Measurements from ENCODE around the gene MYO7A. TPM values are rescaled to one million over a fixed set of nuclear protein-coding genes. Genes with fewer than 3 reads are reported as not detected.

Gene MYO7A
- polyA plus RNA-seq, 4 donors, result 1.9 to 3.3 (median 2.8) TPM

- no peak for DNase-seq (ENCODE audit: low read depth in 4 of 4, low spot score in 3 of 4)
Measured at GRCh38 chr11:77110836-77111235, 17.2 kb upstream of the MYO7A start.

GRCh38 chr11:77111277-77111676, 16.8 kb upstream of the MYO7A start:
- no peak for DNase-seq (ENCODE audit: low read depth in 4 of 4, low spot score in 3 of 4)

- no peak for DNase-seq (ENCODE audit: low read depth in 4 of 4, low spot score in 3 of 4)
Measured at GRCh38 chr11:77111946-77112345, 16.1 kb upstream of the MYO7A start.

DNA sequence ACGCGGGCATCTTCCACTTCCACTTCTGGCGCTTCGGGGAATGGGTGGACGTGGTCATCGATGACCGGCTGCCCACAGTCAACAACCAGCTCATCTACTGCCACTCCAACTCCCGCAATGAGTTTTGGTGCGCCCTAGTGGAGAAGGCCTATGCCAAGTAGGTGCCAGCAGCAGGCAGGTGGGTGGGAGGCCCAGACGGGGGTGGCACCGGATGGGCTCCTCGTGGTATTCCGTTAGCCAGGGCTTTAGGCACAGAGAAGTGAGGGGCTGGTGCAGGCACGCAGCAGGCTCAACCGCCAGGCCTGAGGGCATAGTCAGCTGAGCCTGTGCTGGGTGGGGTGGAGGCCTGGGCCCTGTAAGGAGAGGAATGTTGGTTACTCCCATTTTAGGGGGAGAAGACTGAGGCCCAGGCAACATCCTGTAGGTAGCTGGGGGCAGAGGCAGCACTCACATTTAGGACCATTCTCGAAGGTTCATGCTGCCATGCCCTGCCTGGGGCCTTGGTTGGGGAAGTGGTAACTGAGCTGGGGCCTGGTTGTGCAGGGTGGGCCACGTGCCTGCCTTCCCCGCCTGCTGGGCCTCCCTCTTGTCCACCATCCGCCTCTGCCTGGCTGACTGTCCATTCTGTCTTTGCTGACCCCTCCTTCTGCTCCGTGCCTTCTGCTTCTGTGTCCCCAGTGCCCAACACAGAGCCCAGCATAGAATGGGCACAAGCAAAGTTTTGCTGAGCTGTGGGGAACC, 15.2 kb upstream of the MYO7A start:
- no peak for DNase-seq (ENCODE audit: low read depth in 4 of 4, low spot score in 3 of 4)

DNA sequence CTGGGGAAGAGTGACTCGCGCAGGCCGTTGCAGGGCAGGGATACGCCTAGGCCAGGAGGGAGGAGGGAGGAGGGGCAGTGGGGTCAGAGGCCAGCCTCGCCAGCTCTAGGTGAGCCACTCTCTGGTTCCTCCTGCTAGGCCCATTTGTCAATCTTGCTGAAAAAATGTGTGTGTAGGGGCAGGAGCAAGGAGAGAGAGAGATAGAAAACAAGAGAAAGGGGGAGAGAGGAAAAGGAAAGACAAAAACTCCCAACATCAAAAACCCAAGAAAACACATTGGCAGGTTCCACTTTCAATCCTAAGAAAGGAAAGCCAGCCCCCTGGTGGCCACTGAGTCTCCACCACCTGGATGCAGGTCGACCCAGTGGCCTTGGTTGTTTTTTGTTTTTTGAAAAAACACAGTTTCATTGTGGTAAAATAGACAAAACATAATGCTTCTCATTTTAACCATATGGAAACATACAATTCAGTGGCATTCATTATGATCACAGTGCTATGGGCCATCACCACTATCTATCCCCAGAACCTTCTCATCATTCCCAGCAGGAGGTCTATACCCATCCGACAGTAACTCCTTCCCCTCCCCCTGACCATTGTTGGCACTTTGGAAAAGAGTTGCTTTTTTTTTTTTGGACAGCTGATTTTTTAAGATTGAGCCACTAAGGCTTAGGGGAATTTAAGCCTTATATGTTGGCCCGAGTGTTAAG, 14.5 kb upstream of the MYO7A start:
- no peak for DNase-seq (ENCODE audit: low read depth in 4 of 4, low spot score in 3 of 4)

DNA sequence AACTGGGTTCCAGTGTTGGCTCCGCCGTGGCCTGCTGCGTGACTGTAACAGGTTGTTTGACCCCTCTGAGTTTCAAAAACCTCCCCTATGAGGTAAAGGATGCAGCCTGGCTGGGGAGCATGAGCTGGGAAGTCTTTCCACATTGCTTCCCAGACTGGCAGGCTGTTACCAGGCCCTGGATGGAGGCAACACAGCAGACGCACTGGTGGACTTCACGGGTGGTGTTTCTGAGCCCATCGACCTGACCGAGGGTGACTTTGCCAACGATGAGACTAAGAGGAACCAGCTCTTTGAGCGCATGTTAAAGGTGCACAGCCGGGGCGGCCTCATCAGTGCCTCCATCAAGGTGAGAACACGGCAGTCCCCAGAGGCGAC, 14.0 kb upstream of the MYO7A start:
- no peak for DNase-seq (ENCODE audit: low read depth in 4 of 4, low spot score in 3 of 4)

GRCh38 chr11:77115181-77115611, 12.8 kb upstream of the MYO7A start:
- DNase-seq (ENCODE audit: low read depth in 4 of 4, low spot score in 3 of 4), result no peak

GRCh38 chr11:77115956-77116355, 12.1 kb upstream of the MYO7A start:
- DNase-seq (ENCODE audit: low read depth in 4 of 4, low spot score in 3 of 4), result no peak

- no peak for DNase-seq (ENCODE audit: low read depth in 4 of 4, low spot score in 3 of 4)
Measured at GRCh38 chr11:77117492-77117891, 10.6 kb upstream of the MYO7A start.

- DNase-seq (ENCODE audit: low read depth in 4 of 4, low spot score in 3 of 4), result no peak
Measured at GRCh38 chr11:77118086-77118485, 10.0 kb upstream of the MYO7A start.

- no peak for DNase-seq (ENCODE audit: low read depth in 4 of 4, low spot score in 3 of 4)
Measured at GRCh38 chr11:77118971-77119370, 9.1 kb upstream of the MYO7A start.

- DNase-seq (ENCODE audit: low read depth in 4 of 4, low spot score in 3 of 4), result no peak
Measured at GRCh38 chr11:77119531-77119936, 8.5 kb upstream of the MYO7A start.

- DNase-seq (ENCODE audit: low read depth in 4 of 4, low spot score in 3 of 4), result no peak
Measured at GRCh38 chr11:77120571-77120970, 7.5 kb upstream of the MYO7A start.

- no peak for DNase-seq (ENCODE audit: low read depth in 4 of 4, low spot score in 3 of 4)
Measured at GRCh38 chr11:77121096-77121640, 6.9 kb upstream of the MYO7A start.

- no peak for DNase-seq (ENCODE audit: low read depth in 4 of 4, low spot score in 3 of 4)
Measured at GRCh38 chr11:77121876-77122575, 6.0 kb upstream of the MYO7A start.

DNA sequence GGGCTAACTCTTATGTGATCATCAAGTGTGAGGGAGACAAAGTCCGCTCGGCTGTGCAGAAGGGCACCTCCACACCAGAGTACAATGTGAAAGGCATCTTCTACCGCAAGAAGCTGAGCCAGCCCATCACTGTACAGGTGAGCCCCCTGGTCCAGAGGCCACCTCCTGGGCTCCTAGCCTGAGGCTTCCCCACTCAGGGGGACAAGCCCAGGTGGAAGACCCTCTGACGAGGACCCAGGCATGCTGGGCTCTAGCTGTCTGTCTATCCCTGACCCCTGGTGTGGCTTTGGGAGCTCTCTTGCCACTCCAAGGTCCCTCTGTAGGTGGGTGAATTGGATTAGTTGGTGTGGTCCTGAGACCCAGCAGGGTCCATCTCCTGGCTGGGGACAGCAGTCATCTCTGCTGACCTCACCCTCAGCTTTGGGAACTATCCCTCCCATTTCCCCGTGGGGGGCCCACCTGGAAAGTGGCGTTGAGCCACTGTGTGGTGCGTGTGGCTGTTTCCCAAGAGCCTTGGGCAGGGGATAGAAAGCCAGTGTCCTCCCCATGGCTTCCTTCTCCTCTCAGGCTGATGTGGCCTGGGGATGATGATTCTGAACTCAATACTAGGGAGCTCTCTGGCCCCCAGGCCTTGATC, 5.4 kb upstream of the MYO7A start:
- no peak for DNase-seq (ENCODE audit: low read depth in 4 of 4, low spot score in 3 of 4)

DNA sequence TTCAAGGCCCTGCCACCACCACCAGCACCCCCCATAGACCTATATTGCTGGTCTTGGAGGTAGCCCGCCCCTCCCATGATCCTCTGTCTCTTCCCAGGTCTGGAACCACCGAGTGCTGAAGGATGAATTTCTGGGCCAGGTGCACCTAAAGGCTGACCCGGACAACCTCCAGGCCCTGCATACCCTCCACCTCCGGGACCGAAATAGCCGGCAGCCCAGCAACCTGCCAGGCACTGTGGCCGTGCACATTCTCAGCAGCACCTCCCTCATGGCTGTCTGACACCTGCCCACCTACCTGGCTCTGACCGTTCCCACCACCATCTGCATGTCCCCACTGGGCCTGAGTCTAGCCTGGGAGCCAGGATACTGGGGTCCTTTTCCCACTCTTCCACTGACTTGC, 4.5 kb upstream of the MYO7A start:
- no peak for DNase-seq (ENCODE audit: low read depth in 4 of 4, low spot score in 3 of 4)

DNA sequence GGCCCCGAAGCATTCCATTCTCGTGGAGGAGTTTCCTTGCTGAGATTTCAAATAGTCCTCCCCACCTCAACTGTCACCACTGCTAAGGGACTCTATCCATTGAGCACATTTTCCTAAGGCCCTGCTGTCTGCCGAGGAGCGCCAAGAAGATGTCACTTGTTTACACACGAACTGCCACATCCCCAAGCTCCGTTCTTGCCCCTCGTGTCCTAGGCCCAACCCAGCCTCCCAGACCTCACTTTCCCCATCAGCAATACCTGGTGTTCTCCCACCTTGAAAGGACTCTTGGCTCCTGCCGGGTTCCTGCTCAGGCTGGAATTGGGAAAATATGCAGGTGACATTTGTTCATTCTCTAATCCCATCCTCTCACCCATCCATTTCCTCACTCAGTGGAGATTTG, 4.0 kb upstream of the MYO7A start:
- DNase-seq (ENCODE audit: low read depth in 4 of 4, low spot score in 3 of 4), result no peak

GRCh38 chr11:77124488-77124887, 3.6 kb upstream of the MYO7A start:
- no peak for DNase-seq (ENCODE audit: low read depth in 4 of 4, low spot score in 3 of 4)

DNA sequence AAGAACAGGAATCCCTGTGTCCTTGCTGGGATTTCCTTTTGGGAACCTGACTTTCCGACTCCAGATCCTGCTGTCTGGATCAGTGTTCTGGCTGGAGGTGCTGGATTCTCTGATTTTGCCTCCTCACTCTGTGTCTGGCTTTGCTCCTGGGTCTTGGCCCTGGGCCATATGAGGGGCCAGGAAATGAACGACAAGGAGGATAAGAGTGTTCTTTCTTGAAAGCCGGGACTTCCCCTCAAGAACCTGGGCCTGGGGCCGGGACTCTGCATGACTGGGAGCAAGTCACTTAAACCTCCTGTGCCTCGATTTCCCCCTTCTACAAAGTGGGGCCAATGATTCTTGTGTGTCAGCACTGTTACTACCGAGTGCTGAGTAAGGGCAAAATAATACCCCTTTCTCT, 2.9 kb upstream of the MYO7A start:
- DNase-seq (ENCODE audit: low read depth in 4 of 4, low spot score in 3 of 4), result no peak

DNA sequence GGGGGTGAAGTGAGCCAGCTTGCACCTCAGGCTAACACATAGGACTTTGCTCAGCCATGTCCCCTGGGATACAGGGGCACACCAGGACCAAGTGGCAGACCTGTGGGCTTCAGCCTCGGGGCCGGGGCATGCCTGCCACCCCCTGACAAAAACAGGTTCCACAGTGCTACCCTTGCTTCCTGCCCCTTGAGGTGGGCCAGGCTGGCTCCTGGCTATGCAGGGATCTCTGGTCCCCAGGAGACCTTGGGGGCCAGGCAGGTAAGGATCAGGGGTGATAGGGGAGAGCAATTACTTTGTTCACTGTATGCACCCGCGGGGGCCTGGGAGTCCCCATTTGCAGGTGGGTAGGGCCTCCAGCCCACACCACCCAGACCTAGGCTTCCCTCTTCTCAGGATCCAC, 2.4 kb upstream of the MYO7A start:
- DNase-seq (ENCODE audit: low read depth in 4 of 4, low spot score in 3 of 4), result no peak
